ENCODE measurements around the gene EP400.

- TF ChIP-seq, protein P1, sequence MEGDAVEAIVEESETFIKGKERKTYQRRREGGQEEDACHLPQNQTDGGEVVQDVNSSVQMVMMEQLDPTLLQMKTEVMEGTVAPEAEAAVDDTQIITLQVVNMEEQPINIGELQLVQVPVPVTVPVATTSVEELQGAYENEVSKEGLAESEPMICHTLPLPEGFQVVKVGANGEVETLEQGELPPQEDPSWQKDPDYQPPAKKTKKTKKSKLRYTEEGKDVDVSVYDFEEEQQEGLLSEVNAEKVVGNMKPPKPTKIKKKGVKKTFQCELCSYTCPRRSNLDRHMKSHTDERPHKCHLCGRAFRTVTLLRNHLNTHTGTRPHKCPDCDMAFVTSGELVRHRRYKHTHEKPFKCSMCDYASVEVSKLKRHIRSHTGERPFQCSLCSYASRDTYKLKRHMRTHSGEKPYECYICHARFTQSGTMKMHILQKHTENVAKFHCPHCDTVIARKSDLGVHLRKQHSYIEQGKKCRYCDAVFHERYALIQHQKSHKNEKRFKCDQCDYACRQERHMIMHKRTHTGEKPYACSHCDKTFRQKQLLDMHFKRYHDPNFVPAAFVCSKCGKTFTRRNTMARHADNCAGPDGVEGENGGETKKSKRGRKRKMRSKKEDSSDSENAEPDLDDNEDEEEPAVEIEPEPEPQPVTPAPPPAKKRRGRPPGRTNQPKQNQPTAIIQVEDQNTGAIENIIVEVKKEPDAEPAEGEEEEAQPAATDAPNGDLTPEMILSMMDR (conservative IDR thresholded peaks at IDR 0.05 in 1 of 2, IDR thresholded peaks at IDR 0.05 in 1 of 2; ENCODE audit: low read depth in 1 of 2, low read length in 2 of 2): no peak
- TF ChIP-seq EZH2 (IDR thresholded peaks at IDR 0.05; ENCODE audit: low read length, missing control alignments): no peak
These were observed 86.4 kb downstream of the EP400 start for GRCh38 chr12:132036063-132036683.
